HG02840 (cell line): Measurements from ENCODE around the gene ELFN2.

ENCODE experiments used
- ATAC-seq: cut with Tn5 transposase; IDR thresholded peaks from one replicate; pipeline ENCODE4 v1.9.1; 2021; ENCODE audit warnings: mild to moderate bottlenecking, moderate library complexity, moderate number of reproducible peaks; ENCODE audit not compliant: unreplicated experiment, low FRiP score

ELFN2 gene

GRCh38 chr22:37455896-37456295 is 28.6 kb upstream of the ELFN2 start:
- ATAC-seq: no peak

GRCh38 chr22:37454857-37455686 is 27.8 kb upstream of the ELFN2 start:
- ATAC-seq: no peak

- ATAC-seq: no peak
These were observed 26.4 kb upstream of the ELFN2 start for GRCh38 chr22:37453696-37454095.

GRCh38 chr22:37451218-37451617 is 23.9 kb upstream of the ELFN2 start:
- no peak for ATAC-seq

- ATAC-seq: no peak
These were observed 22.2 kb upstream of the ELFN2 start for GRCh38 chr22:37449331-37450001.

- no peak for ATAC-seq
These were observed 21.3 kb upstream of the ELFN2 start for GRCh38 chr22:37448516-37449127.

- no peak for ATAC-seq
These were observed 18.2 kb upstream of the ELFN2 start for GRCh38 chr22:37445501-37445900.

GRCh38 chr22:37443977-37444376 is 16.7 kb upstream of the ELFN2 start:
- ATAC-seq: no peak

- no peak for ATAC-seq
These were observed 15.8 kb upstream of the ELFN2 start for GRCh38 chr22:37443086-37443485.

GRCh38 chr22:37442537-37442936 is 15.3 kb upstream of the ELFN2 start:
- ATAC-seq: no peak

- no peak for ATAC-seq
These were observed 14.9 kb upstream of the ELFN2 start for GRCh38 chr22:37442135-37442534.

GRCh38 chr22:37440875-37441274 is 13.6 kb upstream of the ELFN2 start:
- ATAC-seq: no peak

- no peak for ATAC-seq
These were observed 12.1 kb upstream of the ELFN2 start for GRCh38 chr22:37439347-37439746.

- no peak for ATAC-seq
These were observed 8.8 kb upstream of the ELFN2 start for GRCh38 chr22:37435970-37436603.

- ATAC-seq: no peak
These were observed 6.5 kb upstream of the ELFN2 start for GRCh38 chr22:37433786-37434185.

GRCh38 chr22:37432708-37433054 is 5.4 kb upstream of the ELFN2 start:
- no peak for ATAC-seq

GRCh38 chr22:37431801-37432707 is 4.8 kb upstream of the ELFN2 start:
- ATAC-seq: no peak

GRCh38 chr22:37431366-37431765 is 4.1 kb upstream of the ELFN2 start:
- no peak for ATAC-seq

GRCh38 chr22:37430941-37431340 is 3.7 kb upstream of the ELFN2 start:
- ATAC-seq: no peak
